SIG-M5 (cell line): Measurements from ENCODE around the gene TYRP1.
"Not testable (repeated sequence)": the region's sequence is repeated elsewhere in the genome, so short reads cannot be mapped to it uniquely, and the experiment has no call there.

ENCODE experiments used
- DNase-seq: peaks from one replicate; lab custom pipeline; 2025; lab: John Stamatoyannopoulos, UW

The TYRP1 gene, protein sequence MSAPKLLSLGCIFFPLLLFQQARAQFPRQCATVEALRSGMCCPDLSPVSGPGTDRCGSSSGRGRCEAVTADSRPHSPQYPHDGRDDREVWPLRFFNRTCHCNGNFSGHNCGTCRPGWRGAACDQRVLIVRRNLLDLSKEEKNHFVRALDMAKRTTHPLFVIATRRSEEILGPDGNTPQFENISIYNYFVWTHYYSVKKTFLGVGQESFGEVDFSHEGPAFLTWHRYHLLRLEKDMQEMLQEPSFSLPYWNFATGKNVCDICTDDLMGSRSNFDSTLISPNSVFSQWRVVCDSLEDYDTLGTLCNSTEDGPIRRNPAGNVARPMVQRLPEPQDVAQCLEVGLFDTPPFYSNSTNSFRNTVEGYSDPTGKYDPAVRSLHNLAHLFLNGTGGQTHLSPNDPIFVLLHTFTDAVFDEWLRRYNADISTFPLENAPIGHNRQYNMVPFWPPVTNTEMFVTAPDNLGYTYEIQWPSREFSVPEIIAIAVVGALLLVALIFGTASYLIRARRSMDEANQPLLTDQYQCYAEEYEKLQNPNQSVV

GRCh38 chr9:12693141-12693540 lies at the start of gene TYRP1:
Gene TYRP1 (plus strand): TSS chr9:12693385. CDS start chr9:12693997, 612 bp downstream.
- no peak for DNase-seq

DNA sequence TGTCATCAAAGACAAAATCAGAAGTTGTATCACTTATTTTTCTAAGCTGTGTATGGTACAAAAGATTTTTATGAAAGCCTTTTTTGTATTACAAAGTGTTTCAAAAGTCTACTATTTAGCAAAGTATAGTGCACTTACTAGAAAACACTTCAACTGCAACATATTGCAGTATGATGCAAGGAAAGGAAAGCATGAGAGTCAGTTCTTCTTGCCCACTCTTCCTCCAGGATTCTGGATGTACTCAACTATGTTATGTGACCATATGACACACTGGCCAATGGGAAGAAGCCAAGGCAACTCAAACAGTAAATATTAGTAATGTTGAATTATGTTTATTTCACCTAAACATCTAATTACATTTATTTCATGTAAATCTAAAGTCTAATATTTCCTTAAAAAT lies 49.5 kb upstream of the TYRP1 start:
- no peak for DNase-seq

DNA sequence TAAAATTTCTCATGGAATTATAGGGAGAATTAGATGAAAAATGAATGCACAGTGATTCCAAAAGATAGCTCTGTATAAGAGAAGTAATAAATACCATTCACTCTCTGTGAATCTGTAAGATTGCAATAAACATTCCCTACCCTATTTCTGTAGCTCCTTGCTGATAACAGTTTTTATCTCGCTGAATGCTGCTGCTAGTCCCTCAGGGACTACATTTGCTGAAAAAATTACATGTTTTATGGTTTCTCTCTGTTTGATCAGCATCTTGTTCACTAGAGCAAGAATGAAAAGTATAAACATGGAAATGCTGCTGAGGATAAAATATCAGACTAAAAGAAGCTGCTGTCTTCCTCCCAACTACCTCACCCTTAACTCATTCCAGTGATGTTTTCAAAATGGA lies 44.3 kb upstream of the TYRP1 start:
- DNase-seq: no peak

GRCh38 chr9:12651125-12651524 lies 42.1 kb upstream of the TYRP1 start:
- no peak for DNase-seq

GRCh38 chr9:12652973-12653372 lies 40.2 kb upstream of the TYRP1 start:
- no peak for DNase-seq

DNA sequence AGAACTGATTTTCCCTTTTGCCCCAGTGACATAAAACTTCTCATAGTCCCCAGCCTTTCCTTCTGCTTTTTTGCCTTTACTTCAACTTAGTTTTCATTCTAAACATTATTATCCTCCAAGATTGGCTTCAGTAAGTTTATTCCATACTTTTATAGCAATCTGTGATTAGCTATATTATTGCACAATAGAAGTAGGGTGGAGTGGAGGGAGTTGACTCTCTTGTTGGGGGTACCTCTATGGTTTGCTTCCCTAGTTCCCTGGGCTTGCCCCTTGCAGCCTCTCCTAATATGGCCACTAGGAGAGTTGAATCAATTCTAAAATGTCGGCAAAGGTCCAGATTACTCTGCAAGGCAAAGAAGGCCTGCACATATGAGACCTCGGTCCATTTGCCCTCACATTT lies 36.4 kb upstream of the TYRP1 start:
- DNase-seq: no peak

GRCh38 chr9:12657233-12657632 lies 36.0 kb upstream of the TYRP1 start:
- DNase-seq: no peak

DNA sequence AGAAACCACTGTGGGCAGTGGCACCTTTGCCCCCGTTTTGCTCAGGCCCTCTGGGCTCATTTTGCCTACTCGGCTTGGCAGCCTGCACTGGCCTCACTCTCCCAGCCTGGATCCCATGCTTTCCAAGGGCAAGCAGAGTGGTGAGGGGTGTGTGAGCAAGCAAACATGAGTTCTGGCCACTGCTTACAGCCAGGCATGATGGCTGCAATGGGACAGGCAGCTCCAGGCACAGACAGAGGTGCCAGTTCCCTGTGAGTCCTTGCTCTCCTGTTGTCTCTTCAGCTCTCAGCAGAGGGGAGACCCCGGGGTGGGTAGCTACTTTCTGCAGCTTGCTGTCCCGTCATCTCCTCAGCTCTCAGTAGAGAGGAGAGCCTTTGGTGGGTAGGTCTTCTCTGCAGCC lies 35.2 kb upstream of the TYRP1 start:
- DNase-seq: no peak

DNA sequence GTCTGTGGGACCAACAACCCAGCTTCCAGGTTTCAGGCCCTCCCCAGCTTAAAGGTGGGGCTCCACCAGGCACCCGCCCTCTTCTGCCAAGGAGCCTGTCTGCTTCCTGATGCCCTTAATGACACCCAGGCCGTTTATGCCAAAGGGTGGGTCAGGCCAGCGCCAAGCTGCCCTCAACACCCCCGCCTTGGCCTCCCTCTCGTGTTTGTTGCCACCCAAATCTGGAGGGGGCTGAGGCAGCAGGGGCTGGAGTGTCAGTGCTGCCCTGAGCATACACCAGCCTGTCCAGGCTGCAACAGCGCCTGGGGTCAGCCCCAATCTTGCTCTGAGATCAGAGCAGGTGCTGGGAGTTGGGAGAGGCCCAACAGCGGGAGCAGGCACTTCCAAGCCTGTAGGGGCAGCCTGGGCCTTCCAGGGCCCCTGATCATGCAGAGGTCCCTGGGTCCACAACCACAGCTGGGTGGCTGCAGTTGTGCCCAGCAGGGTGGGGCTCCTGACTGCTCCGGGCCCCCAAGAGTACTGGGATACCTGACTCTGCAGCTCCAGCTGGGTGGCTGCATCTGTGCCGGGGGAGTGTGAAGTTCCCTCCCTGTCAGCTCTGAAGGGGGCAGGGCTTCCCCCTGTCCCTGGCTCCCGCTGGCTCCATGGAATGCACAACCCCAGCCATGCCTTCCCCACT lies 34.5 kb upstream of the TYRP1 start:
- DNase-seq: no peak

GRCh38 chr9:12659220-12659619 lies 34.0 kb upstream of the TYRP1 start:
- DNase-seq: no peak

GRCh38 chr9:12666813-12667212 lies 26.4 kb upstream of the TYRP1 start:
- no peak for DNase-seq

GRCh38 chr9:12667892-12668291 lies 25.3 kb upstream of the TYRP1 start:
- no peak for DNase-seq

DNA sequence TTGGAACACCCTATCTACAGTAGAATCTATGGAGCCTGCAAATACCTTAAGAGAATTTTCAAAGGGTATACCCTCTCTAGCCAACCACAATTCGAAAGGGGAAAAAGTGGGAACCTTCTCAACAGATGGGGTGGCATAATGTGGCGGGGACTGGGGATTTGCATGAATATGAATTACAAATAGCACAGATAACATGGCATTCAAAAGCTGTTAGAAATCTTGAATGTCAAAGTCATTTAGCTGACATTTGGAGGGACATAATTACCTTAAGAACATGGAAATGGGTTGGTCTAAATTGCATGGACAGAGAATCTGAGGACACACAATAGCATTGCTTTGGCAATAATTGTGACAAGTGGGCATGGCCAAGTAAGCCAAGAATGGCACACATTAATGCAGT lies 23.2 kb upstream of the TYRP1 start:
- DNase-seq: no peak

DNA sequence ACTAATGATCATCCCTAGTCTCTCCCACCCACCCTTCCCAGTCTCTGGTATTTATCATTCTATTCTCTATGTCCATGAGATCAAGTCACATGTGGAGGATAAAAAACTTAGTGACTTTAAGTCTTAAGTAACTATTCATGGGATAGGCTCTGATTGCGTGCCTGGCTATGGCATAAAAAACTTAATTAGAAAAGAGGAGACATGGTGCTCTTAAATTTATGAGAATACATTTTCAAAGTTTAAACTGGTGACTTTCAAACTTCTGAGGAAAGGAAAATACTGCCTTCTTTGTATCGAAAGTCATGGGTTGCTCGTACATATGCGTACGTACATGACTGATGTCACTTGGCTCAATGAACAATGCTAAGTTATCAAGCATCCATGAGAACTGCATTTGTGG lies 18.2 kb upstream of the TYRP1 start:
- no peak for DNase-seq

- DNase-seq: not testable (repeated sequence)
Observed at GRCh38 chr9:12677462-12678126, 15.6 kb upstream of the TYRP1 start.

DNA sequence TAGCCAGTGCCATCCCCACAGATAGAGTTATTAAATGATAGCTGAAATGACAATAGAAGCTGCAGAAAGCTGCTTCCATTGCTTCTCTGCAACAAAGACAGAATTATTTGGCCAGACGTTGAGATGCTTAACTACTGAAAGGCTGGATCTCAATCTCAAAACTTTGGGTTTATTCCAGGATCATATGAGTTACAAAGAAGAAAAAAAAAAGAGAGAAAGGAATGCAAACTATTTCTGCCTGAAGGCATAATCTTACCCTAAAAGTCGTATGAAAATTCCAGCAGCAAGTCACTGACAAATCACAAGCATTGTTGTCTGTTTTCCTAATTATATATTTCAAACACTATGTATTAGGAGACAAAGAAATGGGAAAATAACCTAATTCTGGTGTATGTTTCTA lies 12.8 kb upstream of the TYRP1 start:
- no peak for DNase-seq

DNA sequence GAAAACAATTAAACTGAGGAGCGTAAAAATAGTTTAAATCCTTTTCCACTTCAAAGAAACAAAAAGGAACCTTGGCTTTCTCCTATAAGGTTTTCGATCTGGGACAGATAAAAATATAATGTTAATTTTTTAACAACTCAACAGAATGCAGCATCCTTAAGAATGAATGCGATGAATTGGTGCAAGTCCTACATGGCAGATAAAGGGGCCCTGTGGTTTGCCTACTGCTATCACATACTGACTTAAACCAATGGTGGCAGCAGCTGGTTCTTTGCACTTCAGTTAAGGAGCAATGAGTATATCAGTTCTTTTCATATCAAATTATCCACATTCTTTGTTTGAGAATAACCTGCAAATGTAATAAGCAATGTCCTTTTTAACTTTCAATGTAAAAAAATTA lies 12.4 kb upstream of the TYRP1 start:
- DNase-seq: no peak

DNA sequence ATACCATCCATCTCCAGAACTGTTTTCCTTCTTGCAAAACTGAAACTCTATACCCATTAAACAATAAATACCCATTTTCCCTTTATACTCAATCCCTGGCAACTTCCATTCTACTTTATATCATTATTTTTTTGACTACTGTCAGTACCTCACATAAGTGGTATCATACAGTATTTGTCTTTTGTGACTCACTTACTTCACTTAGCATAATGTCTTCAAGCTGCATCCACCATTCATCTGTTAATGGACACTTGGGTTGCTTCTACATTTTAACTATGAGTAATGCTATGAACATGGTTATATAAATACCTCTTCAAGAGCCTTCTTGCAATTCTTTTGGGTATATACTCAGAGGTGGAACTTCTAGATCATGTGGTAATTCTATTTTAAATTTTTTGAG lies 11.6 kb upstream of the TYRP1 start:
- no peak for DNase-seq

DNA sequence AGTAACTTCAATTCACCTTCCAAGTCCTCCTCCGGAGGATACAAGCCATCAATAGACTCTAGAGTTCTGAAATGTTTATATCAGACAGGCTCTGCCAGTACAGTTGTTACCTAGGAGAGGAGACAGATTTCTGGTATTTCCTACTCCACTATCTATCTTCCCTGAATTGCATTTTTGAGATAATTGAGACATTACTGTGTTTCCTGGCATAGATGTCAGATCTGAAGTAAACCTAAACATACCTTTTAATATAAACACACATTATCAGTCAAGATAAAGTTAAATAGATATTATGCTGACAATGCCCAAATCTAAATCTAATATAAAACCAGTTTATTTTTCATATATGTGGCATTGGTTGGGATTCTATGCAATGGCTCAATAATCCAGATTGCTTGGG lies 8.2 kb upstream of the TYRP1 start:
- DNase-seq: no peak

DNA sequence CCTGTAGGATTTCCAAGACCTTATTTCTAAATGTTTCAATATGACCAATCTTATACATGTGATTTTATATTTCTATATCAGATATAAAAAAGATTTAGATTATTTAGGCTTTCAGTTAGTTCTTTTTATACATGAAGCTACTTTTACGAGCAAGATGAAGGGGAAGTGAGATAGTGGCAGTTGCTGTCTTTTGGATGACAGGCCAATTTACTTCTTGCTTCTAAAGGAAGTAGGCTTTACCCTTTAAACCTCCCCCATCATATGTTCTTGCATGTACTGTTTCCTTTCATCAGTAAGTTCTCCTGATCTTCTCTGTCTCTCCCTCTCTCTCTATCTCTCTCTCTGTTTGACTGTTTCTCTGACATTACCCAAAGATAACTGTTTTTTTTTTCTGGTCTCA lies 4.0 kb upstream of the TYRP1 start:
- DNase-seq: peak; percentile 0

DNA sequence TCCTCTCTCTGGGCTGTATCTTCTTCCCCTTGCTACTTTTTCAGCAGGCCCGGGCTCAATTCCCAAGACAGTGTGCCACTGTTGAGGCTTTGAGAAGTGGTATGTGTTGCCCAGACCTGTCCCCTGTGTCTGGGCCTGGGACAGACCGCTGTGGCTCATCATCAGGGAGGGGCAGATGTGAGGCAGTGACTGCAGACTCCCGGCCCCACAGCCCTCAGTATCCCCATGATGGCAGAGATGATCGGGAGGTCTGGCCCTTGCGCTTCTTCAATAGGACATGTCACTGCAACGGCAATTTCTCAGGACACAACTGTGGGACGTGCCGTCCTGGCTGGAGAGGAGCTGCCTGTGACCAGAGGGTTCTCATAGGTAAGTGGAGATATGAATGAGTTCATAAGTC lies 828 bp downstream of the TYRP1 start:
- DNase-seq: no peak

DNA sequence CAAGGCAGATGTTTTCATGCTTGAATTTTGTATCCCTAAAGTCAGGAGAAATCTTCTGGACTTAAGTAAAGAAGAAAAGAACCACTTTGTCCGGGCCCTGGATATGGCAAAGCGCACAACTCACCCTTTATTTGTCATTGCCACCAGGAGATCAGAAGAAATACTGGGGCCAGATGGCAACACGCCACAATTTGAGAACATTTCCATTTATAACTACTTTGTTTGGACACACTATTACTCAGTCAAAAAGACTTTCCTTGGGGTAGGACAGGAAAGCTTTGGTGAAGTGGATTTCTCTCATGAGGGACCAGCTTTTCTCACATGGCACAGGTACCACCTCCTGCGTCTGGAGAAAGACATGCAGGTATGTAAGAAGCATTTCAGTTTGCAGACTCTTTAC lies 2.3 kb downstream of the TYRP1 start:
- no peak for DNase-seq
